WTC11 (cell line): Measurements from ENCODE around the gene AMOTL1. TPM values are rescaled to one million over a fixed set of nuclear protein-coding genes. Genes with fewer than 3 reads are reported as not detected.

ENCODE experiments used
- ARID4B ChIP-seq: sonication (generic); formaldehyde crosslinking; IDR thresholded peaks from 2 replicates; pipeline ENCODE4 v1.8.0; 2023; ENCODE audit warnings: missing genetic modification reagents, mild to moderate bottlenecking, borderline replicate concordance
- CDX4 ChIP-seq: fragments of 250-450 bp; sonication (Bioruptor Pico); IDR thresholded peaks from 2 replicates; pipeline ENCODE4 v1.9.0; 2021; ENCODE audit warnings: moderate library complexity, mild to moderate bottlenecking, inconsistent platforms, borderline replicate concordance
- CREB1 ChIP-seq: sonication (generic); formaldehyde crosslinking; IDR thresholded peaks from 2 replicates; pipeline ENCODE4 v1.8.0; 2023; ENCODE audit warnings: mild to moderate bottlenecking, missing genetic modification reagents
- CREM ChIP-seq: sonication (generic); formaldehyde crosslinking; IDR thresholded peaks from 2 replicates; pipeline ENCODE4 v1.8.1; 2022; ENCODE audit warnings: mild to moderate bottlenecking, missing genetic modification reagents, moderate library complexity
- E2F5 ChIP-seq: sonication (generic); formaldehyde crosslinking; IDR thresholded peaks from 2 replicates; pipeline ENCODE4 v1.8.1; 2022; ENCODE audit warnings: mild to moderate bottlenecking, moderate library complexity, missing genetic modification reagents
- ELF4 ChIP-seq: sonication (generic); formaldehyde crosslinking; IDR thresholded peaks from 2 replicates; pipeline ENCODE4 v1.8.1; 2022; ENCODE audit warnings: low read depth, mild to moderate bottlenecking, moderate library complexity, missing genetic modification reagents
- EMX1 ChIP-seq: fragments of 250-450 bp; sonication (Bioruptor Pico); IDR thresholded peaks from 2 replicates; pipeline ENCODE4 v1.8.0; 2021; ENCODE audit warnings: mild to moderate bottlenecking
- ERG ChIP-seq: fragments of 250-450 bp; sonication (Bioruptor Pico); IDR thresholded peaks from 2 replicates; pipeline ENCODE4 v1.8.0; 2021; ENCODE audit warnings: mild to moderate bottlenecking
- ESRRA ChIP-seq: sonication (generic); formaldehyde crosslinking; IDR thresholded peaks from 2 replicates; pipeline ENCODE4 v1.8.1; 2022; ENCODE audit warnings: mild to moderate bottlenecking, missing genetic modification reagents, borderline replicate concordance
- ETV6 ChIP-seq: sonication (generic); formaldehyde crosslinking; IDR thresholded peaks from 2 replicates; pipeline ENCODE4 v1.8.1; 2022; ENCODE audit warnings: mild to moderate bottlenecking, missing genetic modification reagents
- GABPB1 ChIP-seq: sonication (generic); formaldehyde crosslinking; IDR thresholded peaks from 2 replicates; pipeline ENCODE4 v1.8.1; 2023; ENCODE audit warnings: mild to moderate bottlenecking, missing genetic modification reagents
- IRF2 ChIP-seq: sonication (generic); formaldehyde crosslinking; IDR thresholded peaks from 2 replicates; pipeline ENCODE4 v1.8.0; 2022; ENCODE audit warnings: low read depth, missing genetic modification reagents, borderline replicate concordance
- JUN ChIP-seq: sonication (generic); formaldehyde crosslinking; IDR thresholded peaks from 2 replicates; pipeline ENCODE4 v1.8.0; 2023; ENCODE audit warnings: mild to moderate bottlenecking, missing genetic modification reagents
- KAT7 ChIP-seq: sonication (generic); formaldehyde crosslinking; IDR thresholded peaks from 2 replicates; pipeline ENCODE4 v1.8.1; 2023; ENCODE audit warnings: missing genetic modification reagents, mild to moderate bottlenecking, borderline replicate concordance
- MYBL2 ChIP-seq: sonication (generic); formaldehyde crosslinking; IDR thresholded peaks from 2 replicates; pipeline ENCODE4 v1.8.1; 2023; ENCODE audit warnings: mild to moderate bottlenecking, moderate library complexity, missing genetic modification reagents
- NFE2L1 ChIP-seq: sonication (generic); formaldehyde crosslinking; IDR thresholded peaks from 2 replicates; pipeline ENCODE4 v1.8.1; 2023; ENCODE audit warnings: missing genetic modification reagents
- NFYB ChIP-seq: sonication (generic); formaldehyde crosslinking; conservative IDR thresholded peaks from 2 replicates; pipeline ENCODE4 v1.8.0; 2022; ENCODE audit warnings: low read depth, missing genetic modification reagents
- RELA ChIP-seq: sonication (generic); formaldehyde crosslinking; IDR thresholded peaks from 2 replicates; pipeline ENCODE4 v1.8.1; 2022; ENCODE audit warnings: missing genetic modification reagents, mild to moderate bottlenecking, borderline replicate concordance
- TCF7 ChIP-seq: sonication (generic); formaldehyde crosslinking; IDR thresholded peaks from 2 replicates; pipeline ENCODE4 v1.8.0; 2022; ENCODE audit warnings: mild to moderate bottlenecking, low read depth, missing genetic modification reagents, moderate library complexity
- USF1 ChIP-seq: sonication (generic); formaldehyde crosslinking; IDR thresholded peaks from 2 replicates; pipeline ENCODE4 v1.8.0; 2022; ENCODE audit warnings: mild to moderate bottlenecking, missing genetic modification reagents
- ZMAT4 ChIP-seq: fragments of 250-450 bp; sonication (Bioruptor Pico); IDR thresholded peaks from 2 replicates; pipeline ENCODE4 v1.9.0; 2021; ENCODE audit warnings: mild to moderate bottlenecking
- ZNF425 ChIP-seq: fragments of 250-450 bp; sonication (Bioruptor Pico); conservative IDR thresholded peaks from 2 replicates; pipeline ENCODE4 v1.9.0; 2021; ENCODE audit warnings: mild to moderate bottlenecking
- ZNF512 ChIP-seq: sonication (generic); formaldehyde crosslinking; IDR thresholded peaks from 2 replicates; pipeline ENCODE4 v1.8.1; 2022; ENCODE audit warnings: missing genetic modification reagents, borderline replicate concordance
- total RNA-seq: library from RNA; stranded (reverse); gene quantifications from 3 replicates; pipeline ENCODE4 v1.2.3, GENCODE V29; 2021

The AMOTL1 gene
- total RNA-seq, 1 experiment from 2014 or later: 39.8 TPM

GRCh38 chr11:94767701-94768601 lies at the start of gene AMOTL1 (continued):
- 0 out of 2 replicates have a peak, but pooled peaks have one; percentile 47 for TF ChIP-seq ELF4 (CRISPR knock-in tag)
- TF ChIP-seq CREB1 (CRISPR knock-in tag): peak; percentile 29; the same call in 1 of the 2 replicates
- TF ChIP-seq USF1 (CRISPR knock-in tag): no peak
- TF ChIP-seq ESRRA (CRISPR knock-in tag): no peak
- peak; percentile 67 for TF ChIP-seq MYBL2 (CRISPR knock-in tag)
- no peak for TF ChIP-seq ZMAT4 (CRISPR knock-in tag)
- TF ChIP-seq CREM (CRISPR knock-in tag): peak; percentile 67; the same call in 1 of the 2 replicates
- no peak for TF ChIP-seq IRF2
- no peak for TF ChIP-seq GABPB1 (CRISPR knock-in tag)
- TF ChIP-seq E2F5: no peak; the same call in 1 of the 2 replicates
- TF ChIP-seq ERG (CRISPR knock-in tag): 0 out of 2 replicates have a peak, but pooled peaks have one; percentile 55
- TF ChIP-seq ZNF512 (CRISPR knock-in tag): no peak
- TF ChIP-seq ETV6 (CRISPR knock-in tag): peak; percentile 14; the same call in 1 of the 2 replicates
- TF ChIP-seq JUN (CRISPR knock-in tag): no peak
- 0 out of 2 replicates have a peak, but pooled peaks have one; percentile 50 for TF ChIP-seq NFE2L1 (CRISPR knock-in tag)
- peak; percentile 59; the same call in 1 of the 2 replicates for TF ChIP-seq KAT7
- no peak for TF ChIP-seq EMX1
- TF ChIP-seq RELA (CRISPR knock-in tag): no peak
- peak; percentile 74; the same call in 1 of the 2 replicates for TF ChIP-seq TCF7 (CRISPR knock-in tag)
- TF ChIP-seq CDX4 (CRISPR knock-in tag): no peak
- no peak for TF ChIP-seq ZNF425 (CRISPR knock-in tag)
- no peak for TF ChIP-seq ARID4B (CRISPR knock-in tag)
- TF ChIP-seq NFYB: no peak
